Measurements from ENCODE around the gene ORC5. TPM values are rescaled to one million over a fixed set of nuclear protein-coding genes. Genes with fewer than 3 reads are reported as not detected.

Gene ORC5
- total and polyA plus RNA-seq, 2 of the 13 experiments (the other 11 are each of a cell fraction or from before 2014, with no cell fraction given) = 4.8 to 18.8 TPM

GRCh38 chr7:104112623-104113022 lies 95.2 kb downstream of the ORC5 start:
- in situ Hi-C loops (cut with HindIII; ENCODE audit: extremely low pct_ligation_motif_present, low pct_unique_long_range_greater_than_20kb) = no loop called here
- no peaks in the 10 kb centered on the region for H3K36me3 ChIP-seq (replicated peaks in 1 of 2; ENCODE audit: control insufficient read depth in 1 of 2, insufficient read depth in 2 of 2, low read length in 2 of 2)
- intact Hi-C loops (cut with micrococcal nuclease; ENCODE audit: unreplicated experiment) = no loop called here
- no peak for FAIRE-seq
- DNase-seq (ENCODE audit: low spot score) = no peak
- ATAC-seq = no peak
- no peak for TF ChIP-seq ZNF607 (CRISPR knock-in tag; IDR thresholded peaks at IDR 0.05; ENCODE audit: borderline replicate concordance)
- TF ChIP-seq CREBL2 (CRISPR knock-in tag; IDR thresholded peaks at IDR 0.05; ENCODE audit: borderline replicate concordance) = no peak
- TF ChIP-seq ZNF317 (CRISPR knock-in tag; IDR thresholded peaks at IDR 0.05) = no peak
- TF ChIP-seq SRSF9 (IDR thresholded peaks at IDR 0.05; ENCODE audit: borderline replicate concordance, insufficient read depth, low read depth, low read length, poor library complexity, severe bottlenecking) = no peak
- TF ChIP-seq JUND (CRISPR knock-in tag; IDR thresholded peaks at IDR 0.05) = no peak
- TF ChIP-seq NR2C2 (CRISPR knock-in tag; IDR thresholded peaks at IDR 0.05; ENCODE audit: borderline replicate concordance) = no peak
- no peak for TF ChIP-seq ZFAT (CRISPR knock-in tag; conservative IDR thresholded peaks at IDR 0.05)
- TF ChIP-seq IKZF1 (IDR thresholded peaks at IDR 0.05) = no peak
- no peak for TF ChIP-seq SMAD1 (CRISPR knock-in tag; IDR thresholded peaks at IDR 0.05; ENCODE audit: borderline replicate concordance, low read depth)
- TF ChIP-seq ZNF878 (CRISPR knock-in tag; IDR thresholded peaks at IDR 0.05) = no peak
- TF ChIP-seq SIX1 (CRISPR knock-in tag; IDR thresholded peaks at IDR 0.05; ENCODE audit: borderline replicate concordance) = no peak
- TF ChIP-seq KDM1A (CRISPR knock-in tag; IDR thresholded peaks at IDR 0.05) = no peak
- TF ChIP-seq, protein P1, sequence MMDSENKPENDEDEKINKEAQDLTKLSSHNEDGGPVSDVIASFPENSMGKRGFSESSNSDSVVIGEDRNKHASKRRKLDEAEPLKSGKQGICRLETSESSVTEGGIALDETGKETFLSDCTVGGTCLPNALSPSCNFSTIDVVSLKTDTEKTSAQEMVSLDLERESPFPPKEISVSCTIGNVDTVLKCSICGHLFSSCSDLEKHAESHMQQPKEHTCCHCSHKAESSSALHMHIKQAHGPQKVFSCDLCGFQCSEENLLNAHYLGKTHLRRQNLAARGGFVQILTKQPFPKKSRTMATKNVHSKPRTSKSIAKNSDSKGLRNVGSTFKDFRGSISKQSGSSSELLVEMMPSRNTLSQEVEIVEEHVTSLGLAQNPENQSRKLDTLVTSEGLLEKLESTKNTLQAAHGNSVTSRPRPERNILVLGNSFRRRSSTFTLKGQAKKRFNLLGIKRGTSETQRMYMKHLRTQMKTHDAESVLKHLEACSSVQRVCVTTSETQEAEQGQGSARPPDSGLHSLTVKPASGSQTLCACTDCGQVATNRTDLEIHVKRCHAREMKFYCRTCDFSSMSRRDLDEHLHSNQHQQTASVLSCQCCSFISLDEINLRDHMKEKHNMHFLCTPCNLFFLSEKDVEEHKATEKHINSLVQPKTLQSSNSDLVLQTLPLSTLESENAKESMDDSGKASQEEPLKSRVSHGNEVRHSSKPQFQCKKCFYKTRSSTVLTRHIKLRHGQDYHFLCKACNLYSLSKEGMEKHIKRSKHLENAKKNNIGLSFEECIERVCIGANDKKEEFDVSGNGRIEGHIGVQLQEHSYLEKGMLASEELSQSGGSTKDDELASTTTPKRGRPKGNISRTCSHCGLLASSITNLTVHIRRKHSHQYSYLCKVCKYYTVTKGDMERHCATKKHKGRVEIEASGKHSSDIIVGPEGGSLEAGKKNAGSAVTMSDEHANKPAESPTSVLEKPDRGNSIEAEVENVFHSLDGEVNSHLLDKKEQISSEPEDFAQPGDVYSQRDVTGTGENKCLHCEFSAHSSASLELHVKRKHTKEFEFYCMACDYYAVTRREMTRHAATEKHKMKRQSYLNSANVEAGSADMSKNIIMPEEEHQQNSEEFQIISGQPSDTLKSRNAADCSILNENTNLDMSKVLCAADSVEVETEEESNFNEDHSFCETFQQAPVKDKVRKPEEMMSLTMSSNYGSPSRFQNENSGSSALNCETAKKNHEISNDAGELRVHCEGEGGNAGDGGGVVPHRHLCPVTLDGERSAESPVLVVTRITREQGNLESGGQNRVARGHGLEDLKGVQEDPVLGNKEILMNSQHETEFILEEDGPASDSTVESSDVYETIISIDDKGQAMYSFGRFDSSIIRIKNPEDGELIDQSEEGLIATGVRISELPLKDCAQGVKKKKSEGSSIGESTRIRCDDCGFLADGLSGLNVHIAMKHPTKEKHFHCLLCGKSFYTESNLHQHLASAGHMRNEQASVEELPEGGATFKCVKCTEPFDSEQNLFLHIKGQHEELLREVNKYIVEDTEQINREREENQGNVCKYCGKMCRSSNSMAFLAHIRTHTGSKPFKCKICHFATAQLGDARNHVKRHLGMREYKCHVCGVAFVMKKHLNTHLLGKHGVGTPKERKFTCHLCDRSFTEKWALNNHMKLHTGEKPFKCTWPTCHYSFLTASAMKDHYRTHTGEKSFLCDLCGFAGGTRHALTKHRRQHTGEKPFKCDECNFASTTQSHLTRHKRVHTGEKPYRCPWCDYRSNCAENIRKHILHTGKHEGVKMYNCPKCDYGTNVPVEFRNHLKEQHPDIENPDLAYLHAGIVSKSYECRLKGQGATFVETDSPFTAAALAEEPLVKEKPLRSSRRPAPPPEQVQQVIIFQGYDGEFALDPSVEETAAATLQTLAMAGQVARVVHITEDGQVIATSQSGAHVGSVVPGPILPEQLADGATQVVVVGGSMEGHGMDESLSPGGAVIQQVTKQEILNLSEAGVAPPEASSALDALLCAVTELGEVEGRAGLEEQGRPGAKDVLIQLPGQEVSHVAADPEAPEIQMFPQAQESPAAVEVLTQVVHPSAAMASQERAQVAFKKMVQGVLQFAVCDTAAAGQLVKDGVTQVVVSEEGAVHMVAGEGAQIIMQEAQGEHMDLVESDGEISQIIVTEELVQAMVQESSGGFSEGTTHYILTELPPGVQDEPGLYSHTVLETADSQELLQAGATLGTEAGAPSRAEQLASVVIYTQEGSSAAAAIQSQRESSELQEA (CRISPR knock-in tag; IDR thresholded peaks at IDR 0.05; ENCODE audit: not compliant biosample characterization) = no peak
- TF ChIP-seq SOX13 (IDR thresholded peaks at IDR 0.05) = no peak
- no peak for TF ChIP-seq SOX13 (CRISPR knock-in tag; conservative IDR thresholded peaks at IDR 0.05 in 1 of 2, IDR thresholded peaks at IDR 0.05 in 1 of 2)
- H3K9ac ChIP-seq (ENCODE audit: insufficient read depth, low read depth, low read length) = no peak overlapping the region
- no peaks in the 10 kb centered on the region for H3K27me3 ChIP-seq (ENCODE audit: control insufficient read depth in 1 of 2, insufficient read depth in 2 of 2, low read length in 2 of 2)
- no peaks in the 10 kb centered on the region for H3K9me3 ChIP-seq (ENCODE audit: low read length)
- CTCF ChIA-PET (ENCODE audit: low intra/inter-chr PET ratio, low total read pairs) = no interaction called here
- no peak overlapping the region for H3K4me3 ChIP-seq (replicated peaks in 1 of 3; ENCODE audit: insufficient read depth in 1 of 3, low read depth in 2 of 3, low read length in 3 of 3)
- H3K4me1 ChIP-seq (ENCODE audit: insufficient read depth, low read length) = peaks cover 9% of the 10 kb centered on the region
- no peak overlapping the region for H2AFZ ChIP-seq (ENCODE audit: low read length)
- WGBS (ENCODE audit: low lambda C conversion rate) = 37% methylated on average over 1 of the region's 1 CpG
- POLR2A ChIA-PET = no interaction called here
- H3K27ac ChIP-seq (ENCODE audit: extremely low read length, insufficient read depth, low read length) = no peak overlapping the region
- BruUV-seq (replicated peaks) = no TSS peak
- H3K4me2 ChIP-seq (ENCODE audit: low read depth, low read length) = no peak overlapping the region
- H3K79me2 ChIP-seq (ENCODE audit: insufficient read depth, low read length) = no peaks in the 10 kb centered on the region
- no peaks in the 10 kb centered on the region for H4K20me1 ChIP-seq (ENCODE audit: insufficient read depth, low read length)

All from HepG2 (cell line).